ENCODE results near the gene RASGRF1.
"Not testable (repeated sequence)": the region's sequence is repeated elsewhere in the genome, so short reads cannot be mapped to it uniquely, and the experiment has no call there.

Gene RASGRF1

GRCh38 chr15:78933187-78933822, 157.3 kb downstream of the RASGRF1 start:
- peaks cover under 1% of the 10 kb centered on the region for H3K36me3 Mint-ChIP-seq (ENCODE audit: low read depth)
- no peak overlapping the region for H3K27ac Mint-ChIP-seq
- H3K9me3 Mint-ChIP-seq: no peaks in the 10 kb centered on the region
- no peak overlapping the region for H3K4me3 Mint-ChIP-seq
- H3K27me3 Mint-ChIP-seq: peaks cover 5% of the 10 kb centered on the region
- no peak for DNase-seq
- peaks cover 10% of the 10 kb centered on the region for H3K4me1 Mint-ChIP-seq (ENCODE audit: low read depth)

- Mint-ChIP-seq H3K27ac (no peak overlapping the region), H3K27me3 (peaks cover 1% of the 10 kb centered on the region), H3K4me1 (ENCODE audit: low read depth) (peaks cover 6% of the 10 kb centered on the region), H3K36me3 (ENCODE audit: low read depth) (peaks cover 3% of the 10 kb centered on the region), H3K4me3 (no peak overlapping the region), H3K9me3 (no peaks in the 10 kb centered on the region)
- no peak for DNase-seq
Measured at GRCh38 chr15:78932258-78932808, 158.2 kb downstream of the RASGRF1 start.

- DNase-seq: no peak
- Mint-ChIP-seq H3K27ac (no peak overlapping the region), H3K4me1 (ENCODE audit: low read depth) (no peaks in the 10 kb centered on the region), H3K4me3 (no peak overlapping the region), H3K9me3 (no peaks in the 10 kb centered on the region), H3K36me3 (ENCODE audit: low read depth) (peaks cover 3% of the 10 kb centered on the region), H3K27me3 (no peaks in the 10 kb centered on the region)
Measured at GRCh38 chr15:78931439-78932257, 158.9 kb downstream of the RASGRF1 start.

- no peak for DNase-seq
- Mint-ChIP-seq H3K27ac (no peak overlapping the region), H3K4me1 (ENCODE audit: low read depth) (no peaks in the 10 kb centered on the region), H3K9me3 (no peaks in the 10 kb centered on the region), H3K4me3 (no peak overlapping the region), H3K27me3 (no peaks in the 10 kb centered on the region), H3K36me3 (ENCODE audit: low read depth) (peaks cover 8% of the 10 kb centered on the region)
Measured at GRCh38 chr15:78930577-78931388, 159.8 kb downstream of the RASGRF1 start.

GRCh38 chr15:78929536-78930264, 160.9 kb downstream of the RASGRF1 start:
- Mint-ChIP-seq H3K27ac (no peak overlapping the region), H3K36me3 (ENCODE audit: low read depth) (peaks cover 19% of the 10 kb centered on the region), H3K9me3 (no peaks in the 10 kb centered on the region), H3K4me1 (ENCODE audit: low read depth) (no peaks in the 10 kb centered on the region), H3K27me3 (no peaks in the 10 kb centered on the region), H3K4me3 (no peak overlapping the region)
- no peak for DNase-seq

GRCh38 chr15:78928616-78929093, 161.9 kb downstream of the RASGRF1 start:
- Mint-ChIP-seq H3K27ac (no peak overlapping the region), H3K36me3 (ENCODE audit: low read depth) (peaks cover 28% of the 10 kb centered on the region), H3K4me1 (ENCODE audit: low read depth) (no peaks in the 10 kb centered on the region), H3K9me3 (no peaks in the 10 kb centered on the region), H3K4me3 (no peak overlapping the region), H3K27me3 (no peaks in the 10 kb centered on the region)
- no peak for DNase-seq

- DNase-seq; H3K27me3 Mint-ChIP-seq; H3K9me3 Mint-ChIP-seq; H3K4me1 Mint-ChIP-seq (ENCODE audit: low read depth); H3K4me3 Mint-ChIP-seq: not testable (repeated sequence)
- peak overlapping the region; percentile 37 for H3K27ac Mint-ChIP-seq
- H3K36me3 Mint-ChIP-seq (ENCODE audit: low read depth): peaks cover 31% of the 10 kb centered on the region
Measured at GRCh38 chr15:78928176-78928575, 162.4 kb downstream of the RASGRF1 start.

GRCh38 chr15:78927077-78927790, 163.3 kb downstream of the RASGRF1 start:
- H3K27ac Mint-ChIP-seq: no peak overlapping the region
- H3K9me3 Mint-ChIP-seq: no peaks in the 10 kb centered on the region
- H3K27me3 Mint-ChIP-seq: no peaks in the 10 kb centered on the region
- DNase-seq: no peak
- H3K4me1 Mint-ChIP-seq (ENCODE audit: low read depth): no peaks in the 10 kb centered on the region
- H3K4me3 Mint-ChIP-seq: no peak overlapping the region
- H3K36me3 Mint-ChIP-seq (ENCODE audit: low read depth): peaks cover 41% of the 10 kb centered on the region

GRCh38 chr15:78925956-78926743, 164.4 kb downstream of the RASGRF1 start:
- DNase-seq: no peak
- no peaks in the 10 kb centered on the region for H3K9me3 Mint-ChIP-seq
- H3K4me3 Mint-ChIP-seq: no peak overlapping the region
- peaks cover 51% of the 10 kb centered on the region for H3K36me3 Mint-ChIP-seq (ENCODE audit: low read depth)
- H3K27me3 Mint-ChIP-seq: no peaks in the 10 kb centered on the region
- no peak overlapping the region for H3K27ac Mint-ChIP-seq
- no peaks in the 10 kb centered on the region for H3K4me1 Mint-ChIP-seq (ENCODE audit: low read depth)

- H3K4me3 Mint-ChIP-seq: no peak overlapping the region
- H3K36me3 Mint-ChIP-seq (ENCODE audit: low read depth): peaks cover 55% of the 10 kb centered on the region
- H3K4me1 Mint-ChIP-seq (ENCODE audit: low read depth): no peaks in the 10 kb centered on the region
- H3K9me3 Mint-ChIP-seq: no peaks in the 10 kb centered on the region
- peak overlapping the region; percentile 66 for H3K27ac Mint-ChIP-seq
- H3K27me3 Mint-ChIP-seq: no peaks in the 10 kb centered on the region
- DNase-seq: no peak
Measured at GRCh38 chr15:78925076-78925624, 165.4 kb downstream of the RASGRF1 start.

GRCh38 chr15:78923480-78924360, 166.9 kb downstream of the RASGRF1 start:
- Mint-ChIP-seq H3K9me3 (no peaks in the 10 kb centered on the region), H3K27me3 (no peaks in the 10 kb centered on the region), H3K4me3 (no peak overlapping the region), H3K36me3 (ENCODE audit: low read depth) (peaks cover 69% of the 10 kb centered on the region), H3K4me1 (ENCODE audit: low read depth) (no peaks in the 10 kb centered on the region), H3K27ac (peak overlapping the region; percentile 47)
- DNase-seq: peak; percentile 9

GRCh38 chr15:78923015-78923414, 167.6 kb downstream of the RASGRF1 start:
- Mint-ChIP-seq H3K36me3 (ENCODE audit: low read depth) (peaks cover 74% of the 10 kb centered on the region), H3K4me1 (ENCODE audit: low read depth) (no peaks in the 10 kb centered on the region), H3K9me3 (no peaks in the 10 kb centered on the region), H3K4me3 (no peak overlapping the region), H3K27ac (no peak overlapping the region), H3K27me3 (no peaks in the 10 kb centered on the region)
- DNase-seq: peak; percentile 7

Measured in activated T-cell treated with anti-CD3 and anti-CD28 coated beads, Interleukin-2, amount 50 U/mL, for 24 hours (primary cell).